GM18505 (cell line): ENCODE measurements around the gene STON1.

ENCODE experiments used
- ATAC-seq: cut with Tn5 transposase; IDR thresholded peaks from one replicate; pipeline ENCODE4 v1.9.1; 2021; ENCODE audit not compliant: unreplicated experiment
- POLR2A ChIP-seq: IDR thresholded peaks from 4 replicates; pipeline ENCODE4 v1.6.1; 2011; ENCODE audit warnings: borderline replicate concordance; ENCODE audit not compliant: insufficient read depth, insufficient read length; ENCODE audit errors: extremely low read depth

STON1 gene

DNA sequence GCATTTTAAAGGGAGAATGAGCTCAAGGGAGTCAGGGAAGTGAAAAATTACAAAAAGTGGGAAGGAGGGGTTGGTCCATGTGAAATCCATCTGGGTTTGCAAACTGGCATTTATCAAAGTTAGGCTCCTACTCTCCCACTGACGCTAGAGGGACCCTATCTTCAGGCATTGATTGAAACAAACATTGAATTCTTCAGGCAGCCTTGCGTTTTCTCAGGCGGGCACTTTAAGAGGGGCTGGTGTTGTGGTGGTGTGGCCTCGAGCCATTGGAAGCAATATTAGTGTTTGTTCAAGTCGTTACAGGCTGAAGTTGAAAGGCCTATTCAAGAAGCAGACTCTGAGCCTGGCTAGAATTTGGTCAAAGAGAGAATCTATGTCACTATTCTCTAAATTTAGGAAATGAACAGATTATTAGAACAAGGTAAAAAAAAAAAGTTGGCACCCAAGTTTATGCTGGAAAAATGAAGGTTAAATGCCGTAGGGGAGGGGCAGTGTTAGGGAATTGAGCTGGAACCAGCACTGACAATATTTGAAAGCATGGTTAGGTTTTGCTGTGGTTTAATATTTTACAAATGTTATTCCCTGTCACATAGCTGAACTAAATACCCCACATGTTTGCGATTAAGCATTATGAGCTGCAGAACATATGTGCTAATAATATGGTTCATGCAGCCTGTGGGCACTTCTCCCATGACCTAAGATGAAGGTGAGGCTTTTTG lies 36.8 kb downstream of the STON1 start:
- TF ChIP-seq POLR2A: no peak
- ATAC-seq: no peak

DNA sequence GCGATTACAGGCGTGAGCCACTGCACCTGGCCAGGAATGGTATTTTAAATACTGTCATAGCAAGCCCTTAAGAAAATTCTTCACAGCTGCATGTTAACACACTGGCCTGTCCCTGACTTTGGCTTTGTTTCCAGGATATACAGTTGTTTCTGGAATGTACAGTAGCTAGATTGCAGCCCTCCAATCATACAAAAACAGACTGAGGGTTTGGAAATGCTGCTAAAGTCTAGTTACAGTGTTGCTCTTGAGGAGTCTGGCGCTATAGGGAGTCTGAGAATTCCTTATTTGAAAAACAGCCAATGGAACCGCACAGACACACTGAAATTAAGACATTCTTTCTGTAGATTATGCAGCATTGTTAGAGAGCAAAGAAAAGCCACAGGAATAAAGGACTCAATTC lies 37.7 kb downstream of the STON1 start:
- TF ChIP-seq POLR2A: no peak
- ATAC-seq: no peak

- no peak for TF ChIP-seq POLR2A
- no peak for ATAC-seq
Observed at GRCh38 chr2:48568547-48568946, 38.6 kb downstream of the STON1 start.

- no peak for TF ChIP-seq POLR2A
- ATAC-seq: no peak
Observed at GRCh38 chr2:48569433-48569832, 39.5 kb downstream of the STON1 start.

DNA sequence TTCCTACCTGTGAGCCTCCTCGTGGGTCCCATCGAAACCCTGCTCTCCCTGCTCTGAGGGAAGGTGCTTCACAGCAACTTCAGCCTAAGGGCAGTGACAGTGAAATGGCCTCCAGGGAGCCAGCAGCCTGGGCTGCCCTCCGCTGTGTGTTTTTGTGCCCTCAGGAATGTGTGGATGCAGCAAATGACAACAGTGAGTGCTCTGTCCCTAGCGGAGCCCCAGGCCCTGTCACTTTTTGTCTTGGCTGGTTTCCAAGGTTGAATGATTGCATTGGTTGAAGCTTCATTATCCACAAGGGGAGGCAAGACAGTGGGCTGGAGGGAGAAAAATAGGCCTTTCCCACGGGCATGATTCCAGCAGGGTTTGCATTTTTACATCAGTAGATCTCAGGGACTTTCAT lies 42.9 kb downstream of the STON1 start:
- no peak for ATAC-seq
- no peak for TF ChIP-seq POLR2A

- no peak for TF ChIP-seq POLR2A
- no peak for ATAC-seq
Observed at GRCh38 chr2:48574353-48575287, 44.7 kb downstream of the STON1 start.

DNA sequence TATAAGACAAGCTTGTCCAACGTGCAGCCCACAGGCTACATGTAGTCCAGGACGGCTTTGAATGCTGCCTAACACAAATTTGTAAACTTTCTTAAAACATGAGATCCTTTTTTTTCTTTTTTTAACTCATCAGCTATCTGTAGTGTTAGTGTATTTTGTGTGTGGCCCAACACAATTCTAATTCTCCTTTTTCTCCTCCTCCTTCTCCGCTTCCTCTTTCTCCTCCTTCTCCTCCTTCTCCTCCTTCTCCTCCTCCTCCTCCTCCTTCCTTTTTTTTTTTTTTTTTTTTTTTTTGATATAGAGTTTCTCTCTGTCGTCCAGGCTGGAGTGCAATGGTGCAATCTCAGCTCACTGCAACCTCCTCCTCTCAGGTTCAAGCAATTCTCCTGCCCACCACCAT lies 48.4 kb downstream of the STON1 start:
- no peak for TF ChIP-seq POLR2A
- no peak for ATAC-seq

- no peak for ATAC-seq
Observed at GRCh38 chr2:48583961-48584360, 54.0 kb downstream of the STON1 start.

GRCh38 chr2:48584551-48584950 lies 54.6 kb downstream of the STON1 start:
- no peak for ATAC-seq
- TF ChIP-seq POLR2A: no peak

More at GRCh38 chr2:48583961-48584360, 54.0 kb downstream of the STON1 start:
- no peak for TF ChIP-seq POLR2A

GRCh38 chr2:48586433-48586832 lies 56.5 kb downstream of the STON1 start:
- no peak for TF ChIP-seq POLR2A
- no peak for ATAC-seq

DNA sequence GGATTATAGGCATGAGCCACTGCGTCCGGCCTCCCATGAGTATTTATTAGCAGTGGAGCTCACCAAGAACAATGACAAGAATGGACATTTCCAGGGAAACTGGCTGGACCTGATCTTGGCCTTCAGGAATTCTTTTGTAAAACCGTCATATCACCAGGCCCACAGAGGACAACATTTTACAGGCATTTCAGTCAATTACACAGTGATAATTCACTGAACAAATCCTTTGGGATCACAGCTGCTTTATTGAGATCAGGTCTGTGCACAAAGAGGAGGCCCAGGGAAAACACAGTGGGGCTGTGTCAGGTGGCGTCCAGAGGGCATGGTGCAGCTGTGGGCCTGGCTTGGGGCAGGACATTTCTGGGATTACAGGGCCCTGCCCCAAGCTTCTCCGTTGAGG lies 57.6 kb downstream of the STON1 start:
- no peak for TF ChIP-seq POLR2A
- ATAC-seq: no peak

DNA sequence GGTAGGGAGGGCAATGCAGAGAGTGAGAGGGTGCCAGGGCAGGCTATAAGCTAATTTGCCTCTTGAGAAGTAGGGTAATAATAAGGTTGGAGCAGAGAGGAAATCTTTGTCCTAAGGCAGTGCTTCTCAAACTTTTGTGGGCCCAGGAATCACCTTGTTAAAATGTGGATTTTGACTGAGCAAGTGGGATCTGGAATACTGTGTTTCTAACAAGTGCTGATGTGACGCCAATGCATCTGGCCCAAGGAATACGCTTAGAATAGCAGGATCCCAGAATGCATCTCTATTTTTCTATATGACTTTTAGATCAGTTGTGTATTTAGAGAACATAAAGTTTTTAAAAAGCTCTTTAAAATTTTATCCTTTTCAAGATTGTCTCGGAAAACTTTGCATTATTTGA lies 58.0 kb downstream of the STON1 start:
- no peak for TF ChIP-seq POLR2A
- no peak for ATAC-seq

GRCh38 chr2:48588745-48589144 lies 58.8 kb downstream of the STON1 start:
- TF ChIP-seq POLR2A: no peak
- no peak for ATAC-seq
